Globus pallidus (tissue), 1 donor: ENCODE measurements around the gene GPR35.

ENCODE experiments used
- DNase-seq: peaks from one replicate; pipeline ENCODE4 v3.0.0-alpha.2; 2015; ENCODE audit warnings: low spot score

GPR35 gene

GRCh38 chr2:240589375-240589774, 35.9 kb upstream of the GPR35 start:
- no peak for DNase-seq

- no peak for DNase-seq
Observed at GRCh38 chr2:240589850-240590525, 35.3 kb upstream of the GPR35 start.

DNA sequence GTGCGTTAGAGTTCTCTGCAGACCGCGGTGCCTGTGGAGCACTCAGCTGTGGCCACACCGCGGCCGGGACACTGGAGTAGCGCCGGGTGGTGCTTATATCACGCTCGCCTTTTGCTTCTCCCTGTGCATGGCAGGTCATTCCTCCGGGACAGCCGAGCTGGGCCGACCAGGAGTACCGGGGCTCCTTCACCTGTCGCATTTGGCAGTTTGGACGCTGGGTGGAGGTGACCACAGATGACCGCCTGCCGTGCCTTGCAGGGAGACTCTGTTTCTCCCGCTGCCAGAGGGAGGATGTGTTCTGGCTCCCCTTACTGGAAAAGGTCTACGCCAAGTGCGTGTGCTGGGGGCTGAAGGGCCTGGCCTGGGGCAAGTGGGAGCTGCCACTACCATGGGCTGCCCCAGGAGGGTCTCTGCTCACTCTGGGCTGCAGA, 34.6 kb upstream of the GPR35 start:
- DNase-seq: no peak

GRCh38 chr2:240591226-240591625, 34.1 kb upstream of the GPR35 start:
- no peak for DNase-seq

- DNase-seq: no peak
Observed at GRCh38 chr2:240591784-240592183, 33.5 kb upstream of the GPR35 start.

- no peak for DNase-seq
Observed at GRCh38 chr2:240593026-240593702, 32.1 kb upstream of the GPR35 start.

- DNase-seq: no peak
Observed at GRCh38 chr2:240593703-240594451, 31.4 kb upstream of the GPR35 start.

DNA sequence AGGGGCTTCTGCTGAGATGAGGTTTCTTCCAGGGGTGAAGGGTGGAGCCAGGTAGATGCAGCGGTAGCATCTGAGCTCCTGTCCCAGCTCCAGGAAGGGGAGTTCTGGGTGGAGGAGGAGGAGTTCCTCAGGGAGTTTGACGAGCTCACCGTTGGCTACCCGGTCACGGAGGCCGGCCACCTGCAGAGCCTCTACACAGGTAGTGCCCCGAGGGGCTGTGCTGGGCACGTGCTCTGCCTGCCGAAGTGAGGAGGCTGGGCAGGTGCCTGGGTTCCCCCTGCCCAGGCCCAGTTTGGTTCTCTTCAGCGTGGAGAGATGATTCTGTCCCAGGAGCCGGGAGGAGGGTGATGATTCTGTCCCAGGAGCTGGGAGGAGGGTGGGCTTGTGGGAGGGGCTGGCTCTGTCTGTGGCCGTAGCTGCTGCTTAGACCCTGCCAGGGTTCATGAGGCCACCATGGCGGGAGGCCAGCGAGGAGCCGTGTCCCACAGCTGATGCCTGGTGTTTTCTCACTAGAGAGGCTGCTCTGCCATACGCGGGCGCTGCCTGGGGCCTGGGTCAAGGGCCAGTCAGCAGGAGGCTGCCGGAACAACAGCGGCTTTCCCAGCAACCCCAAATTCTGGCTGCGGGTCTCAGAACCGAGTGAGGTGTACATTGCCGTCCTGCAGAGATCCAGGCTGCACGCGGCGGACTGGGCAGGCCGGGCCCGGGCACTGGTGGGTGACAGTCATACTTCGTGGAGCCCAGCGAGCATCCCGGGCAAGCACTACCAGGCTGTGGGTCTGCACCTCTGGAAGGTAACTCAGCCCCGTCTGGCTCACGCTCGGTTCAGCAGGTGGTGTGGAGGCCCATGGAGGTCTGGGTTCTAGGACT, 30.5 kb upstream of the GPR35 start:
- no peak for DNase-seq

DNA sequence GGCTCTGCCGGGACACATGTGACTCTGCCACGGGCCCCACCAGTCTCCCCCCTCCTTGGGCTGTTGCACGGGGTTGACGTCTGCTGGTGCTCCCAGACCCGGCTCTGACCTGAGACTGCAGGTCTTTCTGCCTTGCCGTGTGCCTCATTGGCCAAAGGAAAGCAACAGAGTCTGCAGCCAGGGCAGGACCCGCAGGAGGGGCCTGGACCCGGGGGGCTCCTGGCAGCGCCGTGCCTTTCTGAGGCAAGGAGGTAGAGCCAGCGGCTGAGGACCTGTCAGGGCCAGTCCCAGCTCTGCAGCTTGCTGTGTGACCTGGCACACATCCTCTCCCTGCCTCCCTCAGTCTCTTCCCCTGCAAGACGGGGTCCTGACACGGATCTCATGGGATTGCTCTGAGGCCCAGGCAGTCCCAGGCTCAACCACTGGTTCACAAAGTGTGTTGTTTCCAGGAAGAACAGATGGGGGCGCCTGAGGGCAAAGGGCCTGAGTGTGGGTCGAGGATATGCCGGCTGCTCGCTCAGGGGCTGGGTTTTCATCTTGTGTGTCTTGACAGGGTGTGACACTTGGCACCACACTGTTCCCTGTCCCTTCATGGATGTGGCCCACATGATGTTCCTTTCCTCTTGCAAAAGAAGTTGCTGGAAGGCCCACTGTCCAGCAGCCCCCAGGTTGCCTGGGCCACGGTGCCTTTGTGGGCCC, 29.8 kb upstream of the GPR35 start:
- no peak for DNase-seq

DNA sequence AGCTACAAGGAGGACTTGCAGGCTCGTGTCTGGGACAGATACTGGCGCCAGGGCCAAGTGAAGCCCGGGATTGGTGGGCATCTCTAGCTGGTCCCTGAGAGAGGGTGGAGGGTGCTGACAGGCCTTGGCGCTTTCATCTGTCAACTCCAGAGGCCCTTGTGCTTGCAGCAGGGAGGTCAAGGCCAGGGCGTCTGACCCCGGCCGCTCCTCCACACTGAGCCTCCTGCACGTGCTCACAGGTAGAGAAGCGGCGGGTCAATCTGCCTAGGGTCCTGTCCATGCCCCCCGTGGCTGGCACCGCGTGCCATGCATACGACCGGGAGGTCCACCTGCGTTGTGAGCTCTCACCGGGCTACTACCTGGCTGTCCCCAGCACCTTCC, 29.2 kb upstream of the GPR35 start:
- no peak for DNase-seq

- DNase-seq: peak; percentile 74
Observed at GRCh38 chr2:240596491-240596931, 28.8 kb upstream of the GPR35 start.

GRCh38 chr2:240597054-240597418, 28.2 kb upstream of the GPR35 start:
- no peak for DNase-seq

DNA sequence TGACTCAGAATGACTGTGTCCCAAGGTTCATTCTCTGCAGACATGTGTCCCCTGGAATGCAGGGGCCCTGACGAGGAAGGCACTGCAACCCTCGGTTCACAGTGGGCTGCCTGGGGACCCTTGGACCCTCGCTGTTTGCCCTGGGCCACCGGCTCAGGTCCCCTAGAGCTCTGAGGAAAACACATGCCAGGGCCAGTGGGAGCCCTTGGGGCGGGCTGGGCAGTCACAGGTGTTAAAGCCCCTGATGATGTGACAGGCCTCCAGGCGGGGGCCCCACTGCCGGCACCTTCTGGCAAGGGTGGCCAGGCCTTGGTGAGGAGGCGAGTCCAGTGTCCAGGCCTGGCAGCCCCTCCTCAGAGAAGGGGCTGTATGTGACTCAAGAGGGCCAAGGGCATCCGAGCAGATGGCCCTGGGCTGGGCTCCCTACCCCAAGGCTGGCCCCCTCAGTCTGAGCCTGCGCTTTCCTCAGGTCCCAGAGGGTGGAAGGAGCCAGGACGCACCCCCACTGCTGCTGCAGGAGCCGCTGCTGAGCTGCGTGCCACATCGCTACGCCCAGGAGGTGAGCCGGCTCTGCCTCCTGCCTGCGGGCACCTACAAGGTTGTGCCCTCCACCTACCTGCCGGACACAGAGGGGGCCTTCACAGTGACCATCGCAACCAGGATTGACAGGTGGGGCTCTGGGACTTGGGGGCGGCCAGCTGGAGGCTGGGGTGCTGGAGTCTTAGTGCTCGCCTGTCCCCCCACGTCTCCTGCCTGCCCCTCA, 27.7 kb upstream of the GPR35 start:
- DNase-seq: no peak

GRCh38 chr2:240598311-240598911, 26.9 kb upstream of the GPR35 start:
- no peak for DNase-seq

DNA sequence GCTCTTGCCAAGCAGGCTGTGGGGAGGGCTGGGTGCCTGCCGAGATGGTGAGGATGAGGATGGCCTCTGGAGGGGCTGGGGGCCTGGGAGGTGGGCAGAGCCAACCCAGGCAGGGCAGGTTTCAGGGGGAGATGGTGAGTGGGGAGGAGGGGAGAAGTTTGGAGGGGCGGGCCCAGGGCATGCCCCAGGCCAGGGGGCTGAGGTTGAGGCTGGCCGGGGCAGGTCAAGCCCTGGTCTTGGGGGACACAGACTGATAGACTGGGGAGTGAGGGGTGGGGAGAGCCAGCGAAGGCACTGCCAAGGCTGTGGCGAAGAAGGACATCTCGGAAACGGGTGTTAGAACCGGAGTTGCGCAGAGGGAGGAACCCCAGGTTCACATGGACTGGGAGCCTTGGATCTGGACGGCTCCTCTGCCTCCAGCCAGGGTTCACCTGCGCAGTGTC, 26.1 kb upstream of the GPR35 start:
- DNase-seq: no peak

DNA sequence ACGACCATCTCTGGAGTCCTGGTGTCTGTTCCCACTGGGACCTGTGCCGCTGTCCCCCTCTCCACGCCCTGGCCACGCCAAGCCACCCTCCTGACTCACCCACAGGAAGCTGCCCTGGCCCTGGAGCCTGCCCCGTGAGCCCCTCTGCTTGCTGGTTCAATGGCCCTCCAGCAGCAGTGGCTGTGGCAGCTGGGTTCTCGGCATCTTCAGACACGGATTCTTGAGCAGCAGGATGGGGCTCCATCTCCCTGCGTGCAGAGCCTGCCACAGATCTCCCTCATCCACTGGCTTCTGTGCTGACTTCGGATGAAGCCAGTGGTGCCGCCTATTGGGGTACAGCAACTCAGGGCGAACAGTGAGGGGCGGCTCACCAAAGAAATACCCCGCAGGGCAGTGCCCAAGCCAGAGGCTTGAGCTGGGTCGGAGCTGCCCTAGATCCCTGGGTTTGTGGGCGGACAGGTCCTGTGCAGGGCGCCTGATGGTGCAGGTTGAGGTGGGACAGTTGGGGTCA, 24.8 kb upstream of the GPR35 start:
- DNase-seq: no peak

- DNase-seq: no peak
Observed at GRCh38 chr2:240601061-240601830, 24.0 kb upstream of the GPR35 start.

DNA sequence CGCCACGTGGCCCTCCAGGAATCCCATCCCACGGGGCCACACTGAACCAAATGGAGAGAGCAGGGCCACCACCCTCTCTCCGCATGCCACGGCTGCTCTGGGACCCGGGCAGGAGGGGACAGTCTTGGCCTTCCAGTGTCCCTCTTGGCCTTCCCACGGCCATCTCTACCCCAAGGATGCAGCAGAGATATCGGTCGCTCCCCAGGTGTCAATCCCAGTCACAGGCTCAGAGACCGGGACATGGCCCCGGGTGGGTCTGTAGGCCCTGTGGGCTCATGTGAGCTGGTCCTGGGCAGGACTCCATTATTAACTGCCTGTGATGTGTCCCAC, 23.5 kb upstream of the GPR35 start:
- no peak for DNase-seq

DNA sequence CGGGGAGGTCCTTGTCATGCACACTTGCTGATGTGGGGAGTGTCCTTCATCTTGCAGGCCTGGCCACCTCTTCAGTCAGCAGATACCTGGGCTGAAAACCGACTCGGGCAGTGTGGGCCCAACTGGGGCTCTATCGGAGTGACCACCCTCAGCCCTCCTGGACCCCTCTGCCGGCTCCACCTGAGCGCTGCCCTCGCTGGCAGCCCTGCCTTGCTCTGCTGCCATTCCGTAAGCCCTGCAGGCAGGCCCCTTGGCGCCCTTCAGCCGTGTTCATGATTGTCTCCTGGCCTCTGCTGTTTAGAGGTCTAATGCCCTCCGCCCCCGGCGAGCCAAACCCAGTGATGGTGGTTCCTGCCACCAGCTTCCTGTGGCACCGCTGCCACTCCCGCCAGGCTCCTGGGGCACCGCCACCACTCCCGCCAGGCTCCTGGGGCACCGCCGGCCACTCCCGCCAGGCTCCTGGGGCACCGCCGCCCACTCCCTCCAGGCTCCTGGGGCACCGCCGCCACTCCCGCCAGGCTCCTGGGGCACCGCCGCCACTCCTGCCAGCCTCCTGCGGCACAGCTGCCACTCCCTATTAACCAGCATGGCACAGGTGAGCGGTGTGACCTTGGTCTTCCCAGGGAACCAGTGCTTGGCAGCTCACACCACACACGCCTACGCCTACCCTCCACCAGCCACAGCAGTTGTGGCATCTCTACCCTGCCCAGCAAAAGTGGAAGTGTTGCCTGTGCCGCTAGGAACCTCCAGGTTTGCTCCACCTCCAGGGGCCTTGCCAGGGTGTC, 22.8 kb upstream of the GPR35 start:
- no peak for DNase-seq
